HG03469 (cell line): ENCODE results near the gene TSPAN16.
"Not testable (repeated sequence)": the region's sequence is repeated elsewhere in the genome, so short reads cannot be mapped to it uniquely, and the experiment has no call there.

Experiments used
- ATAC-seq: cut with Tn5 transposase; IDR thresholded peaks from one replicate; pipeline ENCODE4 v1.9.1; 2021; ENCODE audit warnings: mild to moderate bottlenecking, moderate library complexity, moderate number of reproducible peaks; ENCODE audit not compliant: unreplicated experiment

TSPAN16 gene

GRCh38 chr19:11300811-11301120 lies 4.8 kb downstream of the TSPAN16 start:
- no peak for ATAC-seq

- no peak for ATAC-seq
Observed at GRCh38 chr19:11304936-11305335, 9.0 kb downstream of the TSPAN16 start.

GRCh38 chr19:11306337-11306736 lies 10.4 kb downstream of the TSPAN16 start:
- ATAC-seq, result no peak

GRCh38 chr19:11320278-11320995 lies 24.5 kb downstream of the TSPAN16 start:
- not testable (repeated sequence) for ATAC-seq

- ATAC-seq, result no peak
Observed at GRCh38 chr19:11321191-11322126, 25.5 kb downstream of the TSPAN16 start.

- ATAC-seq, result no peak
Observed at GRCh38 chr19:11322269-11323024, 26.5 kb downstream of the TSPAN16 start.

- ATAC-seq, result no peak
Observed at GRCh38 chr19:11323601-11324078, 27.7 kb downstream of the TSPAN16 start.

- ATAC-seq, result no peak
Observed at GRCh38 chr19:11324079-11324661, 28.2 kb downstream of the TSPAN16 start.

GRCh38 chr19:11324748-11325389 lies 28.9 kb downstream of the TSPAN16 start:
- ATAC-seq, result no peak

GRCh38 chr19:11325544-11325943 lies 29.6 kb downstream of the TSPAN16 start:
- no peak for ATAC-seq

- no peak for ATAC-seq
Observed at GRCh38 chr19:11330127-11330526, 34.2 kb downstream of the TSPAN16 start.

- no peak for ATAC-seq
Observed at GRCh38 chr19:11331502-11331901, 35.5 kb downstream of the TSPAN16 start.

GRCh38 chr19:11332822-11333221 lies 36.9 kb downstream of the TSPAN16 start:
- ATAC-seq, result no peak

GRCh38 chr19:11333838-11334237 lies 37.9 kb downstream of the TSPAN16 start:
- ATAC-seq, result not testable (repeated sequence)

GRCh38 chr19:11335449-11336146 lies 39.6 kb downstream of the TSPAN16 start:
- no peak for ATAC-seq

GRCh38 chr19:11337080-11337479 lies 41.1 kb downstream of the TSPAN16 start:
- no peak for ATAC-seq

GRCh38 chr19:11338121-11338520 lies 42.2 kb downstream of the TSPAN16 start:
- ATAC-seq, result no peak

GRCh38 chr19:11338569-11339253 lies 42.8 kb downstream of the TSPAN16 start:
- no peak for ATAC-seq
